Measurements from ENCODE around the gene CENPP.
"Not testable (repeated sequence)": the region's sequence is repeated elsewhere in the genome, so short reads cannot be mapped to it uniquely, and the experiment has no call there.

Gene CENPP

DNA sequence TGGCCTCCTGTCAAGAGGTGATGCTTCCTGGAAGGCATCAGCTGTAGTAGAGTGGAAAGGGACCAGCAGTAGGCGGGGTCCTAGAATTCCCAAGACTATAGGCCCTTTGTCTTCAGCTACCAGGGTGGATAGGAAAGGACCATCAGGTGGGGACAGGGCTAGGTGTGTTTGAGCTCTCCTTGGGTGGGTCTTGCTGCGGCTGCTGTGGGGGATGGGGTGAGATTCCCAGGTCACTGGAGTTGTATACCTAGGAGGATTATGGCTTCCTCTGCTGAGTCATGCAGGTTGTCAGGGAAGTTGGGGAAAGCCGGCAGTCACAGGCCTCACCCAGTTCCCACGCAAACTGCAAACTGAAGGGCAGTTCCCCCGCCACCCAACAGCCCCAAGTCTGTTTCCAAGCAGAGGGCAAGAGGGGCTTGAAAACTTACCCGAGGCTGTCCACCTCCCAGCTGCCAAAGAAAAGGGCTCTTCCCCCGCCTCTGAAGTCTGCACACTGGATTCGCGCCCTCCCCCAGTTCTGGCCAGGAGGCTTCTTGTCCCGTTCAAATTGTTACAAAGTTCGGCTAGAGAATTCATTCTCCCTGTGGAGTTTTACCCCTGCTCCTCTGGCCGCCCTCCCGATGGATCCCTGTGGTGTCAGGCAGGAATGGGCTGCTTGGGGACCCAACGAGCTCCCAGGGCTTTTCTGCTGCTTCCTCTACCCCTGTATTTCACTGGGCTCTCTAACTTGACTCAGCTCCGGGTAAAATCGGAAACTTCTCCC, 233.0 kb downstream of the CENPP start:
- no peak for DNase-seq

DNA sequence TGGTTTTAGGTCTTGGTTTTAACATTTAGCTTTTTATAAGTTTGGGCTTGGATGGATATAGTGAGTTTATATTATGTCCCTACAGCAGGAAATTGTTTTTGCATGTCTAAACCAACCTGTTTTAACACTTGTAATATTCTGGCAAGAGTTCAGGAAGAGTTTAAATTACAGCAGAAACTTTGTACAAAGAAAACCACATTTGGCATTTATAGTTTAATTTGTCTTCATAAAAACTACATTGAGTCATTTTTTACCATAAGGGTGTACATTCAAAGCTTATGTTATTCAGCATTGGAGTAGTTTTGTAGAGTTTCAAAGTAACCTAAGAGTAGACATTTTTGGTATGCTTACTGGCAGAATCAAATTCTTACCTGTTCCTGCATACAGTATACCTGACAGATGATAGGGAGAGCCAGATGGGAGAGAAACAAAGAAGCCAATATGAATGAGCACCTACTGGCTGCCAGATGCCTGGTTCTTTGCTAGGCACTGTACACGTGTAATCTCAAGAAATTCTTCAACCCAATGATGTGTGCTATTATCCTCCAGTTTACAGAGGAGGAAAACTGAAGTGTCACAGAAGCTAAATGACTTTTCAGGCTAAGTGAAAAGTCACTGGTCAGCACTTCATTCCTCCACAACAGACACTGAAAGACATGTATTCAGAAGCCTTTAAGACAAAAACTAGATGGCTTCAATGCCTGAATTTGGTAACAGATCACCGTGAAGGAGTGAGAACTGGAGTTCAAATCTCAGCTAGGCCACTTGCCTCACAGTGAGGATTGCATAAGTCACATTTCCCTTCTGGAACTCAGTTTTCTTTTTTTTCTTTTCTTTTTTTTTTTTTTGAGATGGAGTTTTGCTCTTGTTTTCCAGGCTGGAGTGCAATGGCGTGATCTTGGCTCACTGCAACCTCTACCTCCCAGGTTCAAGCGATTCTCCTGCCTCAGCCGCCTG, 235.9 kb downstream of the CENPP start:
- DNase-seq, result no peak

DNA sequence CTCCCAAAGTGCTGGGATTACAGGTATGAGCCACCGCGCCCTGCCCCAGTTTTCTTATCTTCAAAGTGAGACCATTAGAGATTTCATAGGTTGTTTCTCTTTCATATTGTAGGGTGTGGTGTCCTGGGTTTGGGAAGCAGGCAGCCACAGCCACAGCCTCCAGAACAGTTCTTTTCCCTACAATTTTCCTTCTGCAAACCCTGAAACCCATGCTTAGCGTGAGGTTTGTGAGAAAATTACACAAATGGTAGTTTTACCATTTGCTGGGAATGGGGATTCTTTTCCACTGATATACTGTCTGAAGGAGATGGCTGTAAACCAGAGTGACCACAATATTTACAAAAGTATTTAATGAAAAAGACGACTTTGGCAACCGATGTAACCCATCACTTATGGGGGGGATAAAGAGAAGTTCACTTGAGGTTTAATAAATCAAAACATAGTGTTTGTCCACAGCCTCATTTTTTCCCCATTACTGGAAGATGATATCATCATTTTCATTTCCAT, 236.8 kb downstream of the CENPP start:
- no peak for DNase-seq

DNA sequence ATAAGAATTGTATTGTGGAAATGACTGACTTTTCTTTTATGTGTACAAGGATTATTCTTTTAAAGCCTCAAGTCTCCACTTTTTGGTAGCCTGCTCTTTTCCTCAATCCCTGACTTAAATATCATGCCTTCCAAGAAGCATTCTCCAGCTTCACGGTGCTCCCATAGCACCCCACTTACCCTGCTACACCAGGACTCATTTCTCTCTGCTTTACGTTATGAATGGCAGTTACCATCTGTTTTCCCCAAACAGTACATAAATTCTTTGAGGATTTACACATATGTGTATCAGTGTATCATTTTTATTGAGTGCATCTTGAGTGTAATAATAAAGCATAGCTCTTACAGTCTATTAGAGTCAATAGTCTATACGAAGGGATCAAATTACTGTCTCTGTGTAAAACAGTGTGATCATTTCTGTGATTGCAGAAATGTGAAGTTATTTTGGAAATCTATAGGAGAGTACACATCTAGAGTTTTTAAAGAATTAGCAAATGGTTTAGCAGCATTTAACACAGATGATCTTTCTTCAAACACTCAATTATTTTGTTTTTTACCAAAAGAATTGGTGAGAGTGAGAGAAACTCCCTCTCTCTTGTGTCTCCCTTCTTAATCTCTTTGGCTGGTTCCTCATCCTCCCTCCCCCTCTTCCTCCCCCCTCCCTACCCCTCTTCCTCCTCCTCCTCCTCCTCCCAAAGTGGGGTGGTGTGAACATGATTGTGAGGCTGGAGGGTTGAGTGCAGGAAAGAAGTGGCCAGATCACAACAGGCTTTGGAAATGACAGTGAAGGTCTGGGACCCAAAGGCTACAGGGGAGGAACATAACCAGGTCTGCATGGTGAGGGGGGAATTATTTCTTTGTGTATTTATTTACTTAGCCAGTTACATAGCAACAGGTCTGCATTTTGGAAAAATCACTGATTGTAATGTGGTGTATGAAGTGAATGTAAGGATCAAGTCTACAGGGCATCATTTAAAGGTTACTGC, 237.7 kb downstream of the CENPP start:
- DNase-seq, result no peak

DNA sequence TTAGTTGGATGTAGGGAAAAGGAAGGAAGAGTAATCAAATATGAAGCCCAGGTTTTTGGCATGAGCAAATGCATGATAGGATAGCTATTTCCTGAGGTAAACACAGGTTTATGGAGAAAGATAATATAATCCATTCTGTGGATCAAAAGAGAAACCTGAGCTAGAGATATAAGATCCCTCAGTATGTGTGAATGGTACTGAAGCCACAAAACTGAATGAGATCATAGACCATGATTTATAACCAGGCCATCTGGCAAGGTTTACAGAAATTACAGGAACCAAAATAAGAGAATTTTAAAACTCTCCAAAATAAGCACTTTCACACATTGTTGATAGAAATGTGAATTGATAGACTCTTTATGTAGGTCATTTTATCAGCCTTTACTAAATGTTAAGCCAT, 238.8 kb downstream of the CENPP start:
- DNase-seq, result no peak

DNA sequence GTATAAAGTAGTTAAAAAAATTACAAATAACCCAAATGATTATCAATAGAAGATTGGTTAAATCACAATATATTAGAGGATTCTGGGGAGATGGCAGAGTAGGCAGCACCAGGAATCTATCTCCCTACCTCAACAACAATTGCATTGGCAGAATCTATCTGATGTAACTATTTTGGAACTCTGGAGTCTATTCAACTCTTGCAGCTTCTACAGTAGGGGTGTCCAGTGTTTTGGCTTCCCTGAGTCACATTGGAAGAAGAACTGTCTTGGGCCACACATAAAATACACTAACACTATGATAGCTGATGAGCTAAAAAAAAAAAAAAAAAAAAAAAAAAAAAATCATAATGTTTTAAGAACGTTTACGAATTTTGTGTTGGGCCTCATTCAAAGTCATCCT, 239.2 kb downstream of the CENPP start:
- no peak for DNase-seq

DNA sequence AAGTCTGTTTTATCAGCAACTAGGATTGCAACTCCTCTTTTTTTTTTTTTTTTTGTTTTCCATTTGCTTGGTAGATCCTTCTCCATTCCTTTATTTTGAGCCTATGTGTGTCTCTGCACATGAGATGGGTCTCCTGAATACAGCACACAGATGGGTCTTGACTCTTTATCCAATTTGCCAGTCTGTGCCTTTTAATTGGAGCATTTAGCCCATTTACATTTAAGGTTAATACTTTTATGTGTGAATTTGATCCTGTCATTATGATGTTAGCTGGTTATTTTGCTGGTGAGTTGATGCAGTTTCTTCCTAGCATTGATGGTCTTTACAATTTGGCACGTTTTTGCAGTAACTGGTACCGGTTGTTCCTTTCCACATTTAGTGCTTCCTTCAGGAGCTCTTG, 246.1 kb downstream of the CENPP start:
- not testable (repeated sequence) for DNase-seq

DNA sequence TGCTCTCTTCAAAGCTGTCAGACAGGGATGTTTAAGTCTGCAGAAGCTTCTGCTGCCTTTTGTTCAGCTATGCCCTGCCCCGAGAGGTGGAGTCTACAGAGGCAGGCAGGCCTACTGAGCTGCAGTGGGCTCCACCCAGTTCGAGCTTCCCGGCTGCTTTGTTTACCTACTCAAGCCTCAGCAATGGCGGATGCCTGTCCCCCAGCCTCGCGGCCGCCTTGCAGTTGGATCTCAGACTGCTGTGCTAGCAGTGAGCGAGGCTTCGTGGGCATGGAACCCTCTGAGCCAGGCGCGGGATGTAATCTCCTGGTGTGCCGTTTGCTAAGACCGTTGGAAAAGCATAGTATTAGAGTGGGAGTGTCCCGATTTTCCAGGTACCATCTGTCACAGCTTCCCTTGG, 247.9 kb downstream of the CENPP start:
- not testable (repeated sequence) for DNase-seq

DNA sequence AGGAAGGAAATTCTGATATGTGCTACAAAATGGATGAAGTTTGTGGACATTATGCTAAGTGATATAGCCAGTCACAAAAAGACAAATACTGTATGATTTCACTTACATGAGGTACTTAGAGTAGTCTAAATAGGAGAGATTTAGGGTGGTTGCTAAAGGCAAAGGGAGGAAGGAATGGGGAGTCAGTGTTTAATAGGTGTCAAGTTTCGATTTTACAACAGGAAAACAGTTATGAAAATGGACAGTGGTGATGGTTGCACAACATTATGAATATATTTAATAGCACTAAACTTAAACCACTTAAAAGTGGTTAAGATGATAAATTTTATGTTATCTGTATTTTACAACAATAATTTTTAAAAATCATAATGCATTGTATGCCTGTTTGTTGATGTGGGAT, 250.4 kb downstream of the CENPP start:
- no peak for DNase-seq

DNA sequence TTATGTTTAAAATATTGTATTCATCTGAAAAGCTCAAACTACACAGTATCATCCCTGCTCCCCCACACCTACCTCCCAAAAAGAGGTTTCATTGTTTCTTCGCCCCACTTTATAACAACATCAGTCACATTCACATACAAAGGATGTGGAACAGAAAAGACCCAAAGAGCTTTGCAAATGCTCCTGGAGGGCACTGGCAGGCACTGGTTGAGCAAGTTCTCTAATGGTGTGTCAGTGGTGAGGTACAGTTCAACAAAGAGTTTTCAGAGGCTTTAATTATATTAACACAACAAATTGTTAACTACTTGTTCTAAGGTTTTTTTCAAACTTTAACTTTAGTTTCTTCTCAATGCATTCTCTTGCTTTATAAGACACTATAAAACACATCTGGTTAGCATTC, 264.2 kb downstream of the CENPP start:
- DNase-seq, result no peak

DNA sequence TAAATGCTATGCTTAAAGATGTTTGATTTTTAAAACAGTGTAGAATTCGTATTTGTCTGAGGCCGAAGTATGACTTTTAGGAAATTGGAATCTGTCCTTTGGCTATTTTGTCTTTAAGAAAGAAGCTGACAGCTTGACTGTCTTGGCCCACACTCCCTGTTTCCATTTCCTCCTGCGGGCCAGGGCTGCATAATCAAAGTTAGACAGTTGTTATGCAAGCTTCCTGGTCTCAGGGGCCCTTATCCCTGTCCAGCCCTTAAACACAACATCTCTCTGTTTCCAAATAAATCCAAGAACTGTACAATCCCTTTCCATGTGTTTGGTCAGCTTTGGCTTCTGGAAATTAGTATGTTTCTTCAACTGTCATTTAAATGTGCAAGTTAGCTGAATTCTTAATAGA, 264.6 kb downstream of the CENPP start:
- DNase-seq, result no peak

DNA sequence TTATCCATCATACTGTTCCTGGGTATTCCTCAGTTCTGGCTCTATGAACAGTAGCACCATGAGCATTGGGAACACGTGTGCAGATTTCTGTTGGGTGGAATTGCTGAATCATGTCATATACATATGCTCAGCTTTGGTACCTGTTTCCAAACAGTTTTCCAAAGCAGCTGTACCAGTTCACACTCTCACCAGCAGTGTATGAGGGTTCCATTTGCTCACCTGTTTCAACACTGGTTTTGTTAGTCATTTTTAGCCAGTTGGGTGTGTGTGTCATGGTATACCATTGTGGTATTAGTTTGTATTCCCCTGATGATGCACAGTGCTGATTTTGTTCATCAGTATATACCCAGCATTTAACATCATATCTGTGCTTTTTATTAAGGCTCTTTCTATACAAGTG, 266.8 kb downstream of the CENPP start:
- DNase-seq, result no peak

DNA sequence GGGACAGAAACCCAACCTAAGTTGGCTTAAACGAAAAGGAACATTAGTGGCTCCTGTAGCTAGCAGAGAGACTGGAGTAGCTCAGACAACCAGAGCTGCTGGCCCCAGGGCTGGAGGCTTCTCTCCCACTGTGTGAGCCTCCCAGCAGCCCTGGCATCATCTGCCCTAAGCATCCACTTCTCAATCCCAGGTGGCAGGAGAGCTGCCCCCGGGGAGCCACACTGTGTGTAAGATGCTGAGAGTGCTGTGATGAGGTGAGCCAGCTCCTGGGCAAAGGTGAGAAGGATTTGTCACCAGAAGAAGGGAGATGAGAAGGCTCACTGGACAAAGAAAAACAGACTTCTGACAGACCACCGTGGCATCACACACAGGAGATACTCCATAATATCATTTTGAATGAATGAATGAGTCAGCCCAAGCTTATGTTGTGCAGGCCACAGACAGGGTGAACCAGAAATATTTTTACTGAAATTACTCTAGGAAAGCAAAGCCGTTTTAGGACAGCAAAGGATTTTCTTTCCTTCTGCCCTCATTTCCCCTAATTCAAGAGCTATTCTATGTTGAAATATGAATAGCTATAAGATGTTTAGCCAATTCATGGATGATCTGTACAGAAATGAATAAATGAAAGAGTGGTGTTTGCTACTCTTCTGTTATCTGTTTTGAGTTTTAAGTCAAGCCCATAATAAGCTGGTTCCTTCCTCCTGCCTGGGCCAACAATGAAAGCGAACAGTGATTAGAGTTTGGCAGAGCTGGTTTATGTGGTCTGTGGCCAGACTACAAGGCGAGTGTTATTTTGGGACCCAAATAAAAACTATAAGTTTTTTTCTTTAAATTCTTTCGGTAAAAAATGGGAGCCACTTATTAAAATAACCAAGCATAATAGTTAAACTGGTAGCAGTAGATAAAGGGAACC, 267.5 kb downstream of the CENPP start:
- DNase-seq, result no peak

DNA sequence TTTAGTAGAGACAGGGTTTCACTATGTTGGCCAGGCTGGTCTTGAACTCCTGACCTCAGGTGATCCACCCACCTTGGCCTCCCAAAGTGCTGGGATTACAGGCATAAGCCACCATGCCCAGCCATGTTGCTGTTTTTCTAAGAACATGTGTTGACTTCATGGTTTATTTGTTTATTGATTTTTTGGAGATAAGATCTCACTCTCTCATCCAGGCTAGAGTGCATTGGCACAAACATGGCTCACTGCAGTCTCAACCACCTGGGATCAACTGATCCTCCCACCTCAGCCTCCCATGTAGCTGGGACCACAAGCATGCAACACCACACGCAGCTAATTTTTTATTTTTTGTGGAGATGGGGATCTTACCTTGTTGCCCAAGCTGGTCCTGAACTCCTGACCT, 269.3 kb downstream of the CENPP start:
- not testable (repeated sequence) for DNase-seq

DNA sequence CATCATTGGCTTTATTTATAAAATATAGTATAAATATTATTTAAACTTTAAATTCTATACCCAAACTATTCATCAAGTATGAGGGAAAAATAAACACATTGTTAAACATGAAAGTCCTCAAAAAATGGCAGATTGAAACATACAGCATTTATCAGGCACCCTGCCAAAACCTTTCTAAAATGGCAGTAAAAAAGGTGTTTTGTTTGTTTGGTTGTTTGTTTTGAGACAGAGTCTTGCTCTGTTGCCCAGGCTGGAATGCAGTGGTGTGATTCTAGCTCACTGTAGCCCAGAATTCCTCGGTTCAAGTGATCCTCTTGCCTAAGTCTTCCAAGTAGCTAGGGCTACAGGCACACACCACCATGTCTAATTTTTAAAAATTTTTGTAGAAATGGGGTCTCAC, 270.2 kb downstream of the CENPP start:
- no peak for DNase-seq

DNA sequence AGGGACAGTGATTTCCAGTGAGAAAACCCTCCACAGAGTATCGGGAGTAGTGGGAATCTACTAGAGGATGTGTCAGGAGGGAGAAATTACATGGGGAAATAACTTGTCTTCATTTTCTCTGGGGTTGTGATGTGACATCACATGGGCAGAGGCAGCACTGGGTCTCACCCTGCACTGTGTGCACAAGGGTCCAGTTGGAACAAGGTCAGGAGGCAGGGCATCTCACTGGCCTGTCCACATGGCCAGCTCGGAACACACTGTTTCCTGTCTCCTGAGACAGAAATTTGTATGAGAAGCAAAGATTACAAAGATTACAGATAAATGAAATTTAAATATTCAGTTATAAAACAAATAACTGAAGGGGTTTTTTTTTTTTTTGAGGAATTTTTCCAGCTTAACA, 272.6 kb downstream of the CENPP start:
- DNase-seq, result no peak

DNA sequence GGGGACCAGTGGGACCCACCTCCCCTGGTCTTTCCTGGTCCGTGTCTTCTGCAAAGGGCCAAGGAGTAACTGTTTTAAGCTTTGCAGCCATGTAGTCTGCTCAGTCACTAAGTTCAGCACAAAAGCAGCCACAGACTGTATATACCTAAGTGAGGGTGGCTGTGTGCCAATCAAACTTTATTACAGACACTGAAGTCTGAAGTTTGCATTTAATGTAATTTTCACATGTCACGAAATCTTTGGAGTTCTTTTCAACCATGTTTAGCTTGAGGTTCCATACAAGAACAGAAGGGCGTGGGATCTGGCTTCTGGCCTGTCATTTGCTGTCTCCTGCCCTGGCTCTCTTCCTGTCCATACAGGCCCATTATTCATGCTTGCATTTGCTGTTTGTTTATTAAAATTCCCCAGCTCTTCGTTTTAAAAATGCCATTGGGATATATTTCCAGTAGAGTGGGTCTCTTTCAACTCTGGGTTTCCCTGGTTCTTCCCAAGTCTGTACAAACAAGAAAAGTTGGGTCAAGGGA, 274.2 kb downstream of the CENPP start:
- DNase-seq, result no peak

DNA sequence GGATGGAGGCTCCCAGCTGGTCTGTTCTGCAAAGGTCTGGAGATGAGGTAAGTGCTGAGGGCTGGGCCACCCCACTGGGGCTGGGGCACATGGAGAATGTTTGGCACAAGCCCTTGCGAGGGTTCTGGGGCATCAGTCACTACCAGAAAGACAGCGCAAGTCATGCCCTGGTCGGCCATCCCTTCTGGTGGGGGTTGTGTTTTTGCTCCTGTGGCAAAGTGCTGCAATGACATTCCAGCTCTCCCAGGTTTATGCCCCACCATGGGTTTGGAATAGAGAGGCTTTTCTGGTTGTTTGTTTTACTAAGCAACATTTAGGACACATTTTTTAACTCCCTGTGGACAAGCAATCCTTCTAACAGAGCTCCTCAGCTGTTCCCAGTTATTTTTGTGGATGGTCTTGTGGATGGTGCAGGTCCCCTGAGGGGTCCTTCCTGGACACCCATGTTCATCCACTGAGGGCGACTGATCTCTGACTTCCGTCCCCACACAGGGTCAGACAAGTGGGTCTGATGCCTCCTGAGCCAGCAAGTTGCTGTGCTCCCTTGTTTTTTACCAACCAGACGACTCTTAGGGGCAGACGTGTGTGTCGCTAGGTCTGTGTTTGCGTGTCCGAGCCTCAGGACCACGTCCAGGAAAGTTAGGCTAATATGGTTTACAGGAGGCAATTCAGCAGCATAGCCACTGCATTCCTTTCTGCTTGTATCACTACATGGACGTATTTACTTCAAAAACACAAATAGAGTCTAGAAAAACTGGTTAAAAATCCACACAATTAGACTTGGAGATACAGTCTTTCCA, 274.9 kb downstream of the CENPP start:
- DNase-seq, result no peak

DNA sequence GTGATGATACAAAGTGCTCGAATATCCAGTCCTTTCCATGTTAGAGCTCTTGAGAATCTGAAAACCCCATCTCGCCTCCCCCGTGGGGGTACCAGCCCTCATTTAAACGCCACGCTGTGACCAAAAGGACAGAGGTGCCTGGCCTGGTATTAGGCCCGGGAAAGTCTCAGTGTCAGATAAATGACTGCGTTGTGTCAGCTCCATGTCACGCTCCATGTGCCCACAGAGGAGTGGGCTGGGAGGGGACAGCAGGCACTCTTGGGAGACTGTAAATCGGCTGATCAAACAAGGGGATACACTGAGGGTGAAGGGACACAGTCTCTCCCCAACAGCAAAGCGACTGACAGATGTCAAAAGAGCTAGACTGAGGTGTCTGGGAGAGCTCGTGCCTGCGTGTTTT, 275.7 kb downstream of the CENPP start:
- DNase-seq, result no peak

DNA sequence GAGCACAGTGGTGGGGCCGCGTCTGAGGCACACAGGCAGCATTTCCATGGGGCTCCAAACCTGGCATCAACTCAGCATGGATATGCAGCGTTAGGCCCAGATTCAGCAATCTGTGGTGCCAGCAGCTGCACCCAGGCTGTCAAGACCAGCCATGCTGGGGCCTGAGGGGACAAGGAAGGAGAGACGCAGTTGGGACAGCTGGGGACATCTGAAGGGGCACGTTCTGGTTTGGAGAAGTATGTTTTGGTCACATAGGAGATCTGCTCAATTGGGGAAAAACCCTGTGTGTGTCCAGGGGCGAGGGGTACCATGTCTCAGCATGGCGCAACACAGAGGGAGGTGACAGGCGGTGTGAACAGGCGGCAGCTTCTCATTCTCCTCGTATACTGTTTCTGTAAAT, 276.7 kb downstream of the CENPP start:
- DNase-seq, result no peak
